HepG2 (cell line): Measurements from ENCODE around the gene IL1R1. TPM values are rescaled to one million over a fixed set of nuclear protein-coding genes. Genes with fewer than 3 reads are reported as not detected.
A peak's percentile ranks its signal among the peaks of the same experiment; 100 is the strongest.

Experiments used
- ATF2 ChIP-seq: sonication (generic); formaldehyde crosslinking; IDR thresholded peaks from 2 replicates; pipeline ENCODE4 v1.4.0; 2020; ENCODE audit warnings: missing genetic modification reagents
- ERF ChIP-seq: IDR thresholded peaks from 2 replicates; pipeline ENCODE4 v1.6.1; 2018; ENCODE audit warnings: missing biosample characterization, missing genetic modification reagents
- HBP1 ChIP-seq: IDR thresholded peaks from 2 replicates; pipeline ENCODE4 v1.6.1; 2016; ENCODE audit warnings: low read depth, control low read depth
- KLF16 ChIP-seq, 2 experiments: sonication (generic) in 1 of 2; formaldehyde crosslinking in 1 of 2; IDR thresholded peaks; 2 replicates each; pipeline versions ENCODE4 v1.6.1 to v1.8.0; 2016 to 2023; ENCODE audit warnings: missing genetic modification reagents in 2 of 2, missing compliant biosample characterization in 1 of 2
- MBD4 ChIP-seq: IDR thresholded peaks from 2 replicates; pipeline ENCODE4 v1.6.1; 2012; ENCODE audit warnings: low read length, inconsistent platforms, borderline replicate concordance
- MED13 ChIP-seq: sonication (generic); formaldehyde crosslinking; IDR thresholded peaks from 2 replicates; pipeline ENCODE4 v1.5.0; 2020; ENCODE audit warnings: missing genetic modification reagents
- NR2F1 ChIP-seq, 2 experiments: fragments of 450-650 bp in 1 of 2; formaldehyde crosslinking in 1 of 2; IDR thresholded peaks; 2 replicates each; pipeline versions ENCODE4 v1.5.0 to v1.6.1; 2016 to 2020; ENCODE audit warnings: mild to moderate bottlenecking in 1 of 2, missing compliant biosample characterization in 1 of 2, missing genetic modification reagents in 1 of 2, moderate library complexity in 1 of 2
- SKI ChIP-seq: fragments of 450-650 bp; IDR thresholded peaks from one replicate; pipeline ENCODE4 v1.6.1; 2018; ENCODE audit warnings: mild to moderate bottlenecking; ENCODE audit not compliant: partially characterized antibody
- STAT6 ChIP-seq: sonication (generic); formaldehyde crosslinking; IDR thresholded peaks from 2 replicates; pipeline ENCODE4 v1.4.0; 2020; ENCODE audit warnings: missing genetic modification reagents, mild to moderate bottlenecking, borderline replicate concordance
- ZBTB39 ChIP-seq: sonication (generic); formaldehyde crosslinking; IDR thresholded peaks from 2 replicates; pipeline ENCODE4 v1.5.0; 2020; ENCODE audit warnings: missing genetic modification reagents
- ZNF569 ChIP-seq: sonication (generic); formaldehyde crosslinking; IDR thresholded peaks from 2 replicates; pipeline ENCODE4 v1.5.0; 2020; ENCODE audit warnings: mild to moderate bottlenecking, missing genetic modification reagents, moderate library complexity, borderline replicate concordance
- ZNF605 ChIP-seq: sonication (generic); formaldehyde crosslinking; IDR thresholded peaks from 2 replicates; pipeline ENCODE4 v1.8.0; 2022; ENCODE audit warnings: mild to moderate bottlenecking, missing genetic modification reagents
- polyA plus RNA-seq, 8 experiments: library from polyadenylated mRNA; depleted of rRNA in 3 of 8; stranded (reverse) in 7 of 8; unstranded in 1 of 8; fragments of >200 nt; fragmentation: Illumina TruSeq in 4 of 8; extraction: Trizol in 4 of 8; gene quantifications; 2 replicates each; pipeline versions ENCODE4 v1.2.1 to v1.2.3, GENCODE V29; 2011 to 2016; ENCODE audit warnings: low read depth in 4 of 8, missing spikeins in 1 of 8, mixed read lengths in 1 of 8; ENCODE audit not compliant: insufficient read depth in 1 of 8
- total RNA-seq, 5 experiments: library from RNA; depleted of rRNA; stranded (reverse); fragments of >200 nt; fragmentation: Illumina TruSeq; extraction: Trizol; gene quantifications; 2 replicates each; pipeline ENCODE4 v1.2.3, GENCODE V29; 2016; ENCODE audit warnings: low read depth in 1 of 5
- TF ChIP-seq, protein P1 (sequence below): IDR thresholded peaks from 2 replicates; pipeline ENCODE4 v1.6.1; 2016; ENCODE audit warnings: missing genetic modification reagents, missing compliant biosample characterization
- TF ChIP-seq, protein P2 (sequence below): sonication (generic); formaldehyde crosslinking; IDR thresholded peaks from 2 replicates; pipeline ENCODE4 v1.5.1; 2020; ENCODE audit warnings: missing genetic modification reagents, mild to moderate bottlenecking, borderline replicate concordance
- TF ChIP-seq, protein P3 (sequence below): sonication (generic); formaldehyde crosslinking; IDR thresholded peaks from 2 replicates; pipeline ENCODE4 v1.4.0; 2020; ENCODE audit warnings: missing genetic modification reagents, mild to moderate bottlenecking, borderline replicate concordance

Gene IL1R1
- total and polyA plus RNA-seq, 2 of the 13 experiments (the other 11 are each of a cell fraction or from before 2014, with no cell fraction given) = 38.0 to 93.1 TPM

GRCh38 chr2:102101849-102102635, 40.5 kb upstream of the IL1R1 start (continued):
- TF ChIP-seq, protein P1, sequence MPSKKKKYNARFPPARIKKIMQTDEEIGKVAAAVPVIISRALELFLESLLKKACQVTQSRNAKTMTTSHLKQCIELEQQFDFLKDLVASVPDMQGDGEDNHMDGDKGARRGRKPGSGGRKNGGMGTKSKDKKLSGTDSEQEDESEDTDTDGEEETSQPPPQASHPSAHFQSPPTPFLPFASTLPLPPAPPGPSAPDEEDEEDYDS (CRISPR knock-in tag) = no peak
- TF ChIP-seq ATF2 (no peak), MED13 (no peak), ZNF605 (CRISPR knock-in tag) (no peak), KLF16 (CRISPR knock-in tag; IDR thresholded peaks at IDR 0.05) (no peak), ZNF569 (no peak), MBD4 (no peak), HBP1 (CRISPR knock-in tag) (no peak), ZBTB39 (CRISPR knock-in tag) (no peak), ERF (CRISPR knock-in tag) (no peak), STAT6 (no peak), NR2F1 (CRISPR knock-in tag; IDR thresholded peaks at IDR 0.05) (peak in 1 of 2 experiments; percentile 64; a peak in 2 of 4 replicates), SKI (no peak)
- TF ChIP-seq, protein P2, sequence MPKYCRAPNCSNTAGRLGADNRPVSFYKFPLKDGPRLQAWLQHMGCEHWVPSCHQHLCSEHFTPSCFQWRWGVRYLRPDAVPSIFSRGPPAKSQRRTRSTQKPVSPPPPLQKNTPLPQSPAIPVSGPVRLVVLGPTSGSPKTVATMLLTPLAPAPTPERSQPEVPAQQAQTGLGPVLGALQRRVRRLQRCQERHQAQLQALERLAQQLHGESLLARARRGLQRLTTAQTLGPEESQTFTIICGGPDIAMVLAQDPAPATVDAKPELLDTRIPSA (CRISPR knock-in tag) = no peak
- TF ChIP-seq, protein P3, sequence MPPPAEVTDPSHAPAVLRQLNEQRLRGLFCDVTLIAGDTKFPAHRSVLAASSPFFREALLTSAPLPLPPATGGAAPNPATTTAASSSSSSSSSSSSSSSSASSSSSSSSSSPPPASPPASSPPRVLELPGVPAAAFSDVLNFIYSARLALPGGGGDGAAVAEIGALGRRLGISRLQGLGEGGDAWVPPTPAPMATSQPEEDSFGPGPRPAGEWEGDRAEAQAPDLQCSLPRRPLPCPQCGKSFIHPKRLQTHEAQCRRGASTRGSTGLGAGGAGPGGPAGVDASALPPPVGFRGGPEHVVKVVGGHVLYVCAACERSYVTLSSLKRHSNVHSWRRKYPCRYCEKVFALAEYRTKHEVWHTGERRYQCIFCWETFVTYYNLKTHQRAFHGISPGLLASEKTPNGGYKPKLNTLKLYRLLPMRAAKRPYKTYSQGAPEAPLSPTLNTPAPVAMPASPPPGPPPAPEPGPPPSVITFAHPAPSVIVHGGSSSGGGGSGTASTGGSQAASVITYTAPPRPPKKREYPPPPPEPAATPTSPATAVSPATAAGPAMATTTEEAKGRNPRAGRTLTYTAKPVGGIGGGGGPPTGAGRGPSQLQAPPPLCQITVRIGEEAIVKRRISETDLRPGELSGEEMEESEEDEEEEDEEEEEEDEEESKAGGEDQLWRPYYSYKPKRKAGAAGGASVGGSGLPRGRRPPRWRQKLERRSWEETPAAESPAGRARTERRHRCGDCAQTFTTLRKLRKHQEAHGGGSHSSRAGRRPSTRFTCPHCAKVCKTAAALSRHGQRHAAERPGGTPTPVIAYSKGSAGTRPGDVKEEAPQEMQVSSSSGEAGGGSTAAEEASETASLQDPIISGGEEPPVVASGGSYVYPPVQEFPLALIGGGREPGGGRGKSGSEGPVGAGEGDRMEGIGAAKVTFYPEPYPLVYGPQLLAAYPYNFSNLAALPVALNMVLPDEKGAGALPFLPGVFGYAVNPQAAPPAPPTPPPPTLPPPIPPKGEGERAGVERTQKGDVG (CRISPR knock-in tag) = no peak
